HEK293 (cell line): Measurements from ENCODE around the gene SPX.

Experiments
- ZNF114 ChIP-seq: fragments of 450-650 bp; formaldehyde crosslinking; IDR thresholded peaks from 2 replicates; pipeline ENCODE4 v1.5.0; 2017; ENCODE audit warnings: missing biosample characterization, missing genetic modification characterization
- ZNF169 ChIP-seq: fragments of 450-650 bp; formaldehyde crosslinking; IDR thresholded peaks from 2 replicates; pipeline ENCODE4 v1.5.1; 2016; ENCODE audit warnings: missing biosample characterization, missing genetic modification characterization
- TF ChIP-seq, protein P1 (sequence below): fragments of 450-650 bp; formaldehyde crosslinking; IDR thresholded peaks from 2 replicates; pipeline ENCODE4 v1.5.1; 2016; ENCODE audit warnings: missing biosample characterization, missing genetic modification characterization
- TF ChIP-seq, protein P2 (sequence below): fragments of 450-650 bp; formaldehyde crosslinking; IDR thresholded peaks from 2 replicates; pipeline ENCODE4 v1.5.1; 2016; ENCODE audit warnings: missing biosample characterization, missing genetic modification characterization

DNA sequence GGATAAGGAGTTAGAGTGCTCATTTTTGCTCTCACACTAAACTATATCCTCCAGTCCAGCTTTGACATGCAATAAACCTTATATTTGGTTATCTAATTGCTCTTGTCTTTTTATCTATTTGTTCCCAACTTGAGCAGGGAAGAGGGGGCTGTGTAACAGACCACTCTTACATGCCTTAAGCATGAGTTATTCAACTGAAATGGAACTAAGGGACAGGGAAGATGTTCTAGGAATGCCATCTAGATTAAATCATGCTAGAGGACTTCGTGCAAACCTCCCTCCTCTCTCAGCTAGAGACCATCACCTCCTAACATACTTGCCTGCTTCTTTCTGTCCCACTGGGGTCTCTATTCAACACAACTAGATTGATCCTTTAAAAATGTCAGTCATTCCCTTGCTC lies 20.6 kb downstream of the SPX start:
- TF ChIP-seq ZNF169 (tag by site-specific recombination) = no peak
- TF ChIP-seq, protein P1, sequence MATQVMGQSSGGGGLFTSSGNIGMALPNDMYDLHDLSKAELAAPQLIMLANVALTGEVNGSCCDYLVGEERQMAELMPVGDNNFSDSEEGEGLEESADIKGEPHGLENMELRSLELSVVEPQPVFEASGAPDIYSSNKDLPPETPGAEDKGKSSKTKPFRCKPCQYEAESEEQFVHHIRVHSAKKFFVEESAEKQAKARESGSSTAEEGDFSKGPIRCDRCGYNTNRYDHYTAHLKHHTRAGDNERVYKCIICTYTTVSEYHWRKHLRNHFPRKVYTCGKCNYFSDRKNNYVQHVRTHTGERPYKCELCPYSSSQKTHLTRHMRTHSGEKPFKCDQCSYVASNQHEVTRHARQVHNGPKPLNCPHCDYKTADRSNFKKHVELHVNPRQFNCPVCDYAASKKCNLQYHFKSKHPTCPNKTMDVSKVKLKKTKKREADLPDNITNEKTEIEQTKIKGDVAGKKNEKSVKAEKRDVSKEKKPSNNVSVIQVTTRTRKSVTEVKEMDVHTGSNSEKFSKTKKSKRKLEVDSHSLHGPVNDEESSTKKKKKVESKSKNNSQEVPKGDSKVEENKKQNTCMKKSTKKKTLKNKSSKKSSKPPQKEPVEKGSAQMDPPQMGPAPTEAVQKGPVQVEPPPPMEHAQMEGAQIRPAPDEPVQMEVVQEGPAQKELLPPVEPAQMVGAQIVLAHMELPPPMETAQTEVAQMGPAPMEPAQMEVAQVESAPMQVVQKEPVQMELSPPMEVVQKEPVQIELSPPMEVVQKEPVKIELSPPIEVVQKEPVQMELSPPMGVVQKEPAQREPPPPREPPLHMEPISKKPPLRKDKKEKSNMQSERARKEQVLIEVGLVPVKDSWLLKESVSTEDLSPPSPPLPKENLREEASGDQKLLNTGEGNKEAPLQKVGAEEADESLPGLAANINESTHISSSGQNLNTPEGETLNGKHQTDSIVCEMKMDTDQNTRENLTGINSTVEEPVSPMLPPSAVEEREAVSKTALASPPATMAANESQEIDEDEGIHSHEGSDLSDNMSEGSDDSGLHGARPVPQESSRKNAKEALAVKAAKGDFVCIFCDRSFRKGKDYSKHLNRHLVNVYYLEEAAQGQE (tag by site-specific recombination) = no peak
- no peak for TF ChIP-seq ZNF114 (tag by site-specific recombination)
- TF ChIP-seq, protein P2, sequence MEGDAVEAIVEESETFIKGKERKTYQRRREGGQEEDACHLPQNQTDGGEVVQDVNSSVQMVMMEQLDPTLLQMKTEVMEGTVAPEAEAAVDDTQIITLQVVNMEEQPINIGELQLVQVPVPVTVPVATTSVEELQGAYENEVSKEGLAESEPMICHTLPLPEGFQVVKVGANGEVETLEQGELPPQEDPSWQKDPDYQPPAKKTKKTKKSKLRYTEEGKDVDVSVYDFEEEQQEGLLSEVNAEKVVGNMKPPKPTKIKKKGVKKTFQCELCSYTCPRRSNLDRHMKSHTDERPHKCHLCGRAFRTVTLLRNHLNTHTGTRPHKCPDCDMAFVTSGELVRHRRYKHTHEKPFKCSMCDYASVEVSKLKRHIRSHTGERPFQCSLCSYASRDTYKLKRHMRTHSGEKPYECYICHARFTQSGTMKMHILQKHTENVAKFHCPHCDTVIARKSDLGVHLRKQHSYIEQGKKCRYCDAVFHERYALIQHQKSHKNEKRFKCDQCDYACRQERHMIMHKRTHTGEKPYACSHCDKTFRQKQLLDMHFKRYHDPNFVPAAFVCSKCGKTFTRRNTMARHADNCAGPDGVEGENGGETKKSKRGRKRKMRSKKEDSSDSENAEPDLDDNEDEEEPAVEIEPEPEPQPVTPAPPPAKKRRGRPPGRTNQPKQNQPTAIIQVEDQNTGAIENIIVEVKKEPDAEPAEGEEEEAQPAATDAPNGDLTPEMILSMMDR (tag by site-specific recombination) = no peak
